IPS DF 6.9 (cell line): ENCODE data around the gene MYO16.

Experiments
- DNase-seq: peaks from one replicate; pipeline ENCODE4 v3.0.0-alpha.2; 2013; ENCODE audit warnings: low read depth, low spot score
- H3K27ac ChIP-seq: one replicate; pipeline ENCODE4 v1.5.1; 2013; ENCODE audit warnings: low read length, control low read depth
- H3K27me3 ChIP-seq: 2 replicates; pipeline ENCODE4 v1.6.1; 2013; ENCODE audit warnings: mild to moderate bottlenecking, low read length; ENCODE audit not compliant: control insufficient read depth, insufficient read depth
- H3K36me3 ChIP-seq: 2 replicates; pipeline ENCODE4 v1.6.1; 2013; ENCODE audit warnings: low read length; ENCODE audit not compliant: control insufficient read depth, insufficient read depth
- H3K4me1 ChIP-seq: 2 replicates; pipeline ENCODE4 v1.6.1; 2013; ENCODE audit warnings: low read length; ENCODE audit not compliant: control insufficient read depth, insufficient read depth
- H3K4me3 ChIP-seq: 2 replicates; pipeline ENCODE4 v1.5.1; 2013; ENCODE audit warnings: mild to moderate bottlenecking, low read length
- H3K9me3 ChIP-seq: 2 replicates; pipeline ENCODE4 v1.6.1; 2013; ENCODE audit warnings: low read length, inconsistent platforms; ENCODE audit not compliant: control insufficient read depth, insufficient read depth
- WGBS: extraction: QIAGEN DNeasy Blood & Tissue Kit; methylation state at CpG from one replicate; pipeline ENCODE4 v1.1.7; 2013; ENCODE audit warnings: mixed read lengths, missing lambda C conversion rate; ENCODE audit not compliant: insufficient read length, insufficient coverage; 5-methylcytosine and 5-hydroxymethylcytosine counted together

MYO16 gene

DNA sequence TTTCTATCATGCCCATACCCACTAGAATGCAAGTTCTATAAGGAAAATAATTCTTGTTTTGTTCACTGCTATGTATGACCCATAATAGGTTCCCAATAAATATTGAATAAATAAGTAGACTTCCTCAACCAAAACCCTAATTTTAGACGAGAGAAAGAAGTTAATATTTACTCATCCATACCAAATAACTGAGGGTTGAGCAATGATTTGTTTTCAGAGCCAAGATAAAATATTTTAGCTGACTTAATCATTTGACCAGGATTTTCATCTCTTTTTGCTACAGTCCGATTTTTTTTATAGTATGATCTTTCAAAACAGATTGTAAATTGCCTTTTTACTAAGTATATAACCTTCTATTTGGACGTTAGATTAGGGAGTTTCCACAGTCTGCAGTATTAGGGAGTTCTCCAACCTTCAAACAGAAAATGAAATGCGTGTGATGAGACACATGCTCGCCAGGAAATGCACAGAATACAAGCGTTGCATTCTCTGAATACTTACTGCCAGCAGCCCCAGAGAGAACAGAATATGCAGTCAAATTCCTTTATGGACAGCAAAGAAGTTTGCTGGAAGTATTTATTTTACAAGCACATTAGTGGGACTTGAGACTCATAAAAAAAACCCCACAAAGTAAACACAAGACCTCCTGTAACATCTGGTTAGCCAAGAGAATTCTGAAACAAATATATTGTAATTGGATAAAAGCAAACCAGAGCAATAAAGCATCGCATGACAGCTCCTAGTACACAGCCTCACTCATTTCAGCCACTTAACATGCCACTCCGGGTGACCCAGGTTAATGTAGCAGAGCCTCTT, 230.0 kb downstream of the MYO16 start:
- no peak for DNase-seq
- no CpG with 5 or more reads among the region's 8 CpGs for WGBS
- H3K27ac ChIP-seq = no peak overlapping the region
- H3K4me1 ChIP-seq = peaks cover 7% of the 10 kb centered on the region
- no peak overlapping the region for H3K4me3 ChIP-seq
- H3K9me3 ChIP-seq = no peaks in the 10 kb centered on the region
- no peaks in the 10 kb centered on the region for H3K36me3 ChIP-seq
- H3K27me3 ChIP-seq = no peaks in the 10 kb centered on the region

DNA sequence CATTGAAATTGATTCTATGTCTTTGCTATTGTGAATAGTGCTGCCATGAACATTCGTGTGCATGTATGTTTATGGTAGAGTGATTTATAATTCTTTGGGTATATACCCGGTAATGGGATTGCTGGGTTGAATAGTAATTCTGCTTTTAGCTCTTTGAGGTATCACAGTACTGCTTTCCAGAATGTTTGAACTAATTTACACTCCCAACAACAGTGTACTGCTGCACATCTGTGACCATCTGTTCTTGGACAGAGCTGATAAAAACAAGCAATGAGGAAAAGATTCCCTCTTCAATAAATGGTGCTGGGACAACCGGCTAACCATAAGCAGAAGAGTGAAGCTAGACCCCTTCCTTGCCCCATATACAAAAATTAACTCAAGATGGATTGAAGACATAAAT, 231.0 kb downstream of the MYO16 start:
- H3K27ac ChIP-seq = no peak overlapping the region
- peaks cover 4% of the 10 kb centered on the region for H3K4me1 ChIP-seq
- no peaks in the 10 kb centered on the region for H3K9me3 ChIP-seq
- no peaks in the 10 kb centered on the region for H3K27me3 ChIP-seq
- no CpG with 5 or more reads among the region's 3 CpGs for WGBS
- no peaks in the 10 kb centered on the region for H3K36me3 ChIP-seq
- H3K4me3 ChIP-seq = no peak overlapping the region
- DNase-seq = no peak

DNA sequence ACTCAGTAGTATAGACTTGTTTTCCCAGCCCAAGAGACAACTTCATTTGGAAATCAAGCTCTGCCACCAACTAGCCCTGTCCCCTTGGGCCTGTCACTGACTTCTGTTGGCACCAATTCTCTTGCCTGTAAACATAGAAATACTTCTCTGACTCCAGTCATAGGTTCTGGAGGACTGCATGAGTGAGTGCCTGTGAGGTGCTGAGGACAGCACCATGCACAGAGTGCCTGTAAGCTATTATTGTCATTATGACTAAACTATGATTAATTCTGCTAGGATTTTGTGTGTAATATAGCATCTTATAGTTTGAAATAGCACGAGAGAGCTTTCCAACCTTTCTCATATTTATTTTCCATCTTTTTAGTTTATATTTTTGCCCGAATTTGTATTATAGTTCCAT, 247.9 kb downstream of the MYO16 start:
- Histone ChIP-seq H3K36me3 (no peaks in the 10 kb centered on the region), H3K4me1 (no peaks in the 10 kb centered on the region), H3K27ac (no peak overlapping the region), H3K27me3 (no peaks in the 10 kb centered on the region), H3K4me3 (no peak overlapping the region), H3K9me3 (no peaks in the 10 kb centered on the region)
- DNase-seq = no peak
- WGBS = no CpG with 5 or more reads among the region's 2 CpGs

DNA sequence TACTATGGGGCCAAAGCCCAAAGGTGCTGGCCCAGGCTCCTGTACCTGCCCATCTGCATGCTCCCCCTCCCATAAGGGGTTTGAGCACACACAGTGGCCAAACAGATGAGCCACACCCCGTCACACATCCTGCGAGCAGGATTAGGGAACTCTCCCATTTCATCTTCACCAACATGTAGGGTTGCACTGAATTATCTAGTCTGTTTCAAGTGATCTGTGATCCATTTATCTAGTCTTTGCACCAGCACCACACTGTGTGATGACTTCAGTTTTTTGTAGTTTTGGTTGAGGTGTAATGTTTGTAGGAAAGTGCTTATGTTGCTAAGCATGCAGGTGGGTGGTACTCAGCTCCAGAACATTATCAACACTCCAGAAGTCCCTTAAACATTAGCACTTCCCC, 249.3 kb downstream of the MYO16 start:
- Histone ChIP-seq H3K27me3 (no peaks in the 10 kb centered on the region), H3K9me3 (no peaks in the 10 kb centered on the region), H3K4me3 (no peak overlapping the region), H3K4me1 (no peaks in the 10 kb centered on the region; the same call in 1 of the 2 replicates), H3K27ac (no peak overlapping the region), H3K36me3 (no peaks in the 10 kb centered on the region)
- no CpG with 5 or more reads among the region's 2 CpGs for WGBS
- no peak for DNase-seq

DNA sequence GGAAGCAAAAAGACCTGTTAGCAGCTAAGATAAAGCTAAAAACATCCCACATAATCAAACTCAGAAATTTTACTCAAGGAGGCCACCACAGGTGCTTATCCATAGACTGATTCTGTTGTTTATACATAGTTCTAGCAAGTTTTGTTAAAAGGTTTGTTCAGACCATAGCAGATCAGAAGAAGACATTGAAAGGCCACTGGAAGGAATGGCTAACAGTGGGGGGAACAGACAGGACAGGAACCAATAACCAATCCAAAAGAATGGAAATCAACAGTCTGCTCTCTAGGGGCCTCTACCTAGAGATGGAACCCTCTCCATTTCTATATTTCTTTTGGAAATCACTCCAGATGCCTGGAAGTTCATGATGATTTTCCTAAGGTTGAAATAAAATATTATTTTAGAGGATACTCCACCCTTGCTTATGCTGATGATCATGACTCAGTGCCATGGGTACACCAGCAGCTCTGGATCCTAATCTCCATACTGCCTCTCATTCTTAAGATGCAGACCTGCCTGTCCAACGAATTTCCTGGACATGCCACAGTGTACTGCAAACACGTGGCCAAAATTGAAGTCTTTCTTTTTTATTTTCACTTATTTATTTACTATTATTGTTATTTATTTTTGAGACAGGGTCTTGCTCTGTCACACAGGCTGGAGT, 260.0 kb downstream of the MYO16 start:
- Histone ChIP-seq H3K36me3 (no peaks in the 10 kb centered on the region), H3K9me3 (no peaks in the 10 kb centered on the region), H3K27ac (no peak overlapping the region), H3K4me1 (no peaks in the 10 kb centered on the region), H3K27me3 (no peaks in the 10 kb centered on the region), H3K4me3 (no peak overlapping the region)
- no CpG with 5 or more reads among the region's 2 CpGs for WGBS
- DNase-seq = no peak

DNA sequence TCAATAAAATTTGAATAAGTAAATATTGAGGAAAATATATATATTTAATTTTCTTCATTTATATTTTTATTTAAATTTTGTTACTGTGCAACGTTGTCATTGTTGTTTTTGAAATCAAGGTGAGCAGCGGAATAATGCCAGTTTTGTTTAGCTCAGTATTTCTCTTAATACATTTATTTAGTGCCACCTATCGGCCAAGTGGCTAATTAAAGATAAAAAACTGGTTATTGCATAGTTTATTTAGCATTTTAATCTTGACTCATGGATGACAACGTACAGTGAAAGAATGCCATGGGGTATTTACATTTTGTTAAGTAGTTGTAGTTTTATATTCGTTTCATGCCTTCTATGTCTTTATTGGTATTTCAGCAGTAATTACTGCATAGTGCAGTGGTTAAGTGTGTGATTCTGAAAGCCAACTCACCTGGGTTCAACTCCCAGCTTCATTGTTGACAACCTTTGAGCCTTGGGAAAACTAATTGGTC, 265.9 kb downstream of the MYO16 start:
- no CpG with 5 or more reads among the region's 5 CpGs for WGBS
- no peak overlapping the region for H3K27ac ChIP-seq
- no peaks in the 10 kb centered on the region for H3K27me3 ChIP-seq
- H3K36me3 ChIP-seq = no peaks in the 10 kb centered on the region
- H3K4me1 ChIP-seq = no peaks in the 10 kb centered on the region
- H3K4me3 ChIP-seq = no peak overlapping the region
- DNase-seq = no peak
- H3K9me3 ChIP-seq = no peaks in the 10 kb centered on the region

DNA sequence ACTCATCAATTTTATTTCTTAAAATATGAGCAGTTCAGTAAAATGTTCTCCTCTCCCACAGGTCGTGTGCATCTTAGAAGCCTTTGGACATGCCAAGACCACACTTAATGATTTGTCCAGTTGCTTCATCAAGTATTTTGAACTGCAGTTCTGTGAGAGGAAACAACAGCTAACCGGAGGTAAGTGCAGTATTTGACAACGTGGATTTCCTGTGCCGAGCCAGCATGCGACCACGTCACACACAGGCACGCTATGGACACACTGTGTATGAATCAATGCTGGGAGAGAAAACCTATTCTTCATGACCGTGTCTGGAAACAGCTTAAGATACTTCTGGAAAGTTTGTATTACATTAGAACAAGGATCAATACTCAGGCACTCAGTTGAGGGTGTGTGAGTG, 268.5 kb downstream of the MYO16 start:
- Histone ChIP-seq H3K27ac (no peak overlapping the region), H3K4me1 (no peaks in the 10 kb centered on the region), H3K4me3 (no peak overlapping the region), H3K9me3 (no peaks in the 10 kb centered on the region), H3K36me3 (no peaks in the 10 kb centered on the region), H3K27me3 (no peaks in the 10 kb centered on the region)
- DNase-seq = no peak
- no CpG with 5 or more reads among the region's 8 CpGs for WGBS

DNA sequence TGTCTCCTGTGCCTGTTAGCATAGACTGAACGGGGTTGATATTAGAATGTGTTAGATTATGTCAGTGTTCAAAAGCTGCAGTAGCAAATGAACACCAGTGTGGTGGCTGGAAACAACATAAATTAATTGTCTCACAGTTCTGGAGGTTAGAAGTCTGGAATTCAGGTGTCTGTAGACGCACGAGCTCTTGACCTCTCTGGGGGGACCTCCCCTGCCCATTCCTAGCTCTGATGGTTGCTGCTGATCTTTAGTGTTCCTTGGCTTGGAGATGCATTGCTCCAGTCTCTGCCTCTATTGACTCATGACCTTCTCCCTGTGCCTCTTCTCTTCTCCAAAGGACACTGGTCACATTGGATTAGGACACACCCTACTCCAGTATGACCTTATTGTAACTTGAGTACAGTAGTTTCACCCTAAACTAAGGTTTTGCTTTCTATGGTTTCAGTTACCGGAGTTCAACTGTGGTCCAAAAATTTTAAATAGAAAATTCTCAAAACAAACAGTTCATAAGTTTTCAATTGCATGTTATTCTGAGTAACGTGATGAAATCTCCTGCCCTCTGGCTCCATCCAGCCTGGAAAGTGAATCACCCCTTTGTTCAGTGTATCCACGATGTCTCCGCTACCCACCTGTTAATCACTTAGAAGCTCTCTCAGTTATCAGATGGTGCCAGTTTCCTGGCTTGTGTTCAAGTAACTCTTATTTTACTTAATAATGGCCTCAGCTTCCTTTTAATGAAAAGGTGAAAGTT, 273.2 kb downstream of the MYO16 start:
- Histone ChIP-seq H3K4me3 (no peak overlapping the region), H3K9me3 (no peaks in the 10 kb centered on the region), H3K4me1 (no peaks in the 10 kb centered on the region), H3K27ac (no peak overlapping the region), H3K27me3 (no peaks in the 10 kb centered on the region), H3K36me3 (no peaks in the 10 kb centered on the region)
- no peak for DNase-seq
- WGBS = no CpG with 5 or more reads among the region's 7 CpGs

DNA sequence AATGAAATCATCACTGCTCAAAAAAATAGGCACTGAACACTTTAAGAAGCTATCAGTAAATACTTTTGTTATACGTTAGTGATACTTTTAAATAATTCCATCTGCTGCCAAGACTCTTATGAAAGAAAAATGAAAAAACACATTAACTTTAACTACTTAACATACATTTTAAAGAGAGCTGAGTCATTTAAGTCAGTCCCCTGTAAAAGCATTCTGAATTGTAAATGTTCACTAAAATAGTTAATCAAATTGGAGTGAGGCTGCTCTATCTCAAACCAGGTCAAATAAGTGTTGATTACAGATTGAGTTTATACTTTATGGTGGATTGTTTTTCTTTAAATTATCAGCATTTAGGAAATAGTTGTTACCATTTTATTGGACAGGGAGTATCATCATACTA, 274.2 kb downstream of the MYO16 start:
- Histone ChIP-seq H3K36me3 (no peaks in the 10 kb centered on the region), H3K4me3 (no peak overlapping the region), H3K27me3 (no peaks in the 10 kb centered on the region), H3K9me3 (no peaks in the 10 kb centered on the region), H3K4me1 (no peaks in the 10 kb centered on the region), H3K27ac (no peak overlapping the region)
- DNase-seq = no peak
- WGBS = no CpG with 5 or more reads among the region's 1 CpG

DNA sequence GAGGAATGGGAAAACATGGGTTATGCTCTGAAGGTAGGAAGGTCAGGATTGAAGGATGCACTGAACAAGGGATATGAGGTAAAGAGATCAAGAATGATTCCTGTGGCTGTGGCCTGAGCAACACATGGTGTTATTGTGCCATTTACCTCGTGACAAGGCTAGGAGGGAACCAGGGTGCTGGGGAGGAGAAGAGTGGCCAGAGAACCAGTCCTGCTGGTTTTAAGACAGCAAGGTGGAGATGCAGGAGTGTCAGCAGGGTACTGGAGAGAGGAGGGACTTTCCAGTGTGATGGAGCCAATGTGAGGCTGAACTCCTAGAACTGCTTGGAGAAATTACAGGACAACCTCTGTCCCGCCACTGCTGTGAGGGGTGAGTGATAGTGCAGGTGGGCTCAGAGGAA, 282.4 kb downstream of the MYO16 start:
- DNase-seq = no peak
- no CpG with 5 or more reads among the region's 2 CpGs for WGBS
- Histone ChIP-seq H3K27ac (no peak overlapping the region), H3K27me3 (no peaks in the 10 kb centered on the region), H3K9me3 (no peaks in the 10 kb centered on the region), H3K4me3 (no peak overlapping the region), H3K4me1 (0 out of 2 replicates have a peak, but pooled peaks cover 2% of the 10 kb centered on the region), H3K36me3 (no peaks in the 10 kb centered on the region)
